VCaP (cell line): Measurements from ENCODE around the gene HDAC10.
A peak's percentile ranks its signal among the peaks of the same experiment; 100 is the strongest.

ENCODE experiments used
- H3K27ac ChIP-seq: fragments of 450-650 bp; 2 replicates; pipeline ENCODE4 v1.5.1; 2017
- TF ChIP-seq, protein P1 (sequence below): fragments of 450-650 bp; conservative IDR thresholded peaks from 2 replicates; pipeline ENCODE4 v1.5.1; 2017; ENCODE audit warnings: mild to moderate bottlenecking, moderate library complexity

The HDAC10 gene

DNA sequence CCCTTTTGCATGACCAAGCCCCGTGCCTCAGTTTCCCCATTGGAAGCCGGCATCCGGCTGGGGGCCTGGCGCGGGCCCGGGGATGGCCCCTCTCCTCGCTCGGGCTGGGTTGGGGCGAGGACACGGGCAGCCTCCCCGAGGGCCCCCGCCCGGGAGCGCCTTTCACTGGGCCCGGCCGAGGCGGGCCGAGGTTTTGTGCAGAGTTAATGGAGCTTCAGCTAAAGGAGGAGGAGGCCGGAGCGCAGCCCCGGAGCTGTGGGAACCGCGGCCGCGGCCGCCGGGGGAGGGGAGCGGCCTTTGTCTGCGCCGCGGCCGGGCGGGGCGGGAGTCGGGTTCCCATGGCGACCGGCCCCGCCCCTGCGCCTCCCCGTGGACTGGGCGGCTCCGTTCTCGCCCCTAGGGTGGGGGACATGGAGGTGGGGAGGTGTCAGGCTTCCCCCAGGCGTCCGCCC lies 20.5 kb upstream of the HDAC10 start:
- TF ChIP-seq, protein P1, sequence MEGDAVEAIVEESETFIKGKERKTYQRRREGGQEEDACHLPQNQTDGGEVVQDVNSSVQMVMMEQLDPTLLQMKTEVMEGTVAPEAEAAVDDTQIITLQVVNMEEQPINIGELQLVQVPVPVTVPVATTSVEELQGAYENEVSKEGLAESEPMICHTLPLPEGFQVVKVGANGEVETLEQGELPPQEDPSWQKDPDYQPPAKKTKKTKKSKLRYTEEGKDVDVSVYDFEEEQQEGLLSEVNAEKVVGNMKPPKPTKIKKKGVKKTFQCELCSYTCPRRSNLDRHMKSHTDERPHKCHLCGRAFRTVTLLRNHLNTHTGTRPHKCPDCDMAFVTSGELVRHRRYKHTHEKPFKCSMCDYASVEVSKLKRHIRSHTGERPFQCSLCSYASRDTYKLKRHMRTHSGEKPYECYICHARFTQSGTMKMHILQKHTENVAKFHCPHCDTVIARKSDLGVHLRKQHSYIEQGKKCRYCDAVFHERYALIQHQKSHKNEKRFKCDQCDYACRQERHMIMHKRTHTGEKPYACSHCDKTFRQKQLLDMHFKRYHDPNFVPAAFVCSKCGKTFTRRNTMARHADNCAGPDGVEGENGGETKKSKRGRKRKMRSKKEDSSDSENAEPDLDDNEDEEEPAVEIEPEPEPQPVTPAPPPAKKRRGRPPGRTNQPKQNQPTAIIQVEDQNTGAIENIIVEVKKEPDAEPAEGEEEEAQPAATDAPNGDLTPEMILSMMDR: no peak
- peak overlapping the region; percentile 85 for H3K27ac ChIP-seq

DNA sequence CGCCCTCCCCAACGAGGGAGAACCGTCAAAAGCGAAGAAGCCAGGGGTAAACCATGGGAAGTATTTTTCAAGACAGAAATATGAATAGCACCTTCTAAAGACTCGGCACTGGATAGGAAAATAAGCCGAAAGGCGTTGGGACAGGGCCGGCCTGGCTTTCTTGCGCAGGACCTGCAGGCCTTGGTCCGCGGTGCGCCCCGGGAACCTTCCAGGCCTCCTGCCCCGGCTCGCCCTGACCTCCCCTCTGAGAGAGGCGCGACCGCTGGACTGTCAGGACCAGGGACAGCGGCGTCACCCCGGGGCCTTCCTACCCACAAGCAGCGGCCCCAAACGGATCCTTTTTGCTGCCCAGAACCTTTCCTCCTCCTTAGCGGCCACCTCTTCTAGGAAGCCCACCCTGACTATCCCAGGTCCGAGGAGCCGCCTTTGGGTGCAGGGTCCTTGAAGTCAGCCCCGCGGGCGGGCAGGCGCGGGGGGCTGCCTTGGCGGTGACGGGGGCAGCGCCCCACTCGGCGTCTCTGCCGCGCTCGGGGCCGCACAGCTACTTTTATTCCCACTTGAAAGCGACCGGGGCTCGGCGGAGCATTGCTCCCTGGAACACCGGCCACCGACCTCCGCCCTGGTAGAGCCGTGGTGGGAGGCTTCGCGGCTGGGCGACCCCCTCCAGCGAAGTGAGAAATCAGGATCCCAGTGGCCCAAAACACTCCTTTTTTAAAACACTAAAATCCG lies 19.8 kb upstream of the HDAC10 start:
- peak overlapping the region; percentile 85 for H3K27ac ChIP-seq
- TF ChIP-seq, protein P1: no peak

DNA sequence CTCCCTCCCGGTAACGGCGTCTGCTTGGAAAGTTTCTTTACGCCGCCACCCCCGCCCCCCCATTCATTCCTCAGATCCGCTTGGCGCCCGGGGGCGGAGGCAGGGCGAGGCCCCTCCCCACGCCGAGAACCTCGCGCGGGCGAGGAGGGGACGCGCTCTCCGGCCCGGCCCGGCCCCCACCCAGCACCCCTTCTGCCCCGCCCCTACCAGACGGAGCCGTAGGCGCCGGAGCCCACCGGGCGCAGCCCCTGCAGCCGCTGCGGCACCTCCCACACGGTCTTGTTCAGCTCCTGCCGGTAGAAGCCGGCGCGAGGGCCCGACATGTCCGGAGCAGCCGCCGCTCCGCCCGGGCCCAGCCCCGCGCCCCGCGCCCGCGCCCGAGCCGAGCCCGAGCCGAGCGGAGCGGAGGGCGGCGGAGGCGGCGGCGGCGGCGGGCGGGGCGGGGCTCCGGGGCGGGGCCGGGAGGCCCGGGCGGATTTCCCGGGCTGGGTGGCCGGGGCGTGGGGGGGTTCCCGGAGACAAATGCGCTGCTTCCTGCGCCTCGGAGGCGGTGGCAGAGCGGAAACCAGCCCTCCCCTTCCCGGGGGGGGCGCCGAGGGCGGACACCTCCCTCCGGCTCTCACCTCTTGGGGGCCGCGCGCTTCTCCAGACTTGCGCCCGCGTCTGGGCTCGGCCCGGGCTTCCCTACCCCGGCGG lies 19.1 kb upstream of the HDAC10 start, which contains the start of gene MAPK11:
MAPK11 (minus strand) TSS at position 411 of the 696 bp plus-strand sequence; CDS start at position 323, 88 bp downstream.
- TF ChIP-seq, protein P1: no peak
- H3K27ac ChIP-seq: peak within 1 kb of the TSS; percentile 85

DNA sequence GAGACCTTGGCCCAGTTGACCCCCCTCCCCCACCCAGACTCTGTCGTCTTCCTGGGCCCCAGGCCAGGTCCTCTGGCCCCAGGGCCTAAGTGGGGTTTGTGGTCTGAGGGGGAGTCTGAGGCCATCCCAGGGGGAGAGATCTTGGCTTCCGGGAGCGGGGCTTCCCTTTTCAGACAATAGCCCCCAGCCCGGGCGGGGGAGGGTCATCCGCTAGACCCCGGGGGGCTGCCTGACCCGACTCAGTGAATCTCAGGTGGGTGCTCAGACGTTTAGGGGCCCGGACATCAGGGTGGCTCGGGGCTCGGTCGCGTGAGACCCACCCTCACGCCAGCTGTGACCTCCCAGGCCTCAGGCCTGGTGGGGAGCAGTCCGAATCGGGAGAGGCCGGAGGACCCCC lies 18.5 kb upstream of the HDAC10 start:
- TF ChIP-seq, protein P1: no peak

DNA sequence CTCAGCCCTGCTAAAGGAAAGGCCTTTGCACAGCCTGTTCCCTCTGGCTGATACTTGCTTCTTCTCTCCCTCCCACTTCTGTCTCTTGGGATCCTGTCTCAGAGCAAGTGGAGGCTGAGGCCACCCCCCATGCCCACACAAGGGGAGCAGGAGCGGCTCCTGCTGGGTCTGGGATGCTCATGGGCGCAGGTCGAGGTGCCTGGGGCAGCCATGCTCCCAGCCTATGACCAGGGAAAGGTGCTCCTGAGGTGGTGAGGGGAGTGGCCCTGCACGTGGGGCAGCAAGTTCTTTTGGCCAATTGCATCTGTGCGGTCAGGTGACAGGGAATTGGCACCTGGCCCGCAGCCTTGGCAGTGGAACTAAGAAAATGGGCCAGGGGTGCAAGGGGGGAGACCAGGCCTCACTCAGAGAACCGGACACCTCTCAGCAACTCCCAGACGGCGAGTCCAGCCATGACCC lies 17.6 kb upstream of the HDAC10 start:
- TF ChIP-seq, protein P1: no peak
- peak overlapping the region; percentile 85 for H3K27ac ChIP-seq

More for the DNA sequence above, 18.5 kb upstream of the HDAC10 start:
- peak overlapping the region; percentile 85 for H3K27ac ChIP-seq

DNA sequence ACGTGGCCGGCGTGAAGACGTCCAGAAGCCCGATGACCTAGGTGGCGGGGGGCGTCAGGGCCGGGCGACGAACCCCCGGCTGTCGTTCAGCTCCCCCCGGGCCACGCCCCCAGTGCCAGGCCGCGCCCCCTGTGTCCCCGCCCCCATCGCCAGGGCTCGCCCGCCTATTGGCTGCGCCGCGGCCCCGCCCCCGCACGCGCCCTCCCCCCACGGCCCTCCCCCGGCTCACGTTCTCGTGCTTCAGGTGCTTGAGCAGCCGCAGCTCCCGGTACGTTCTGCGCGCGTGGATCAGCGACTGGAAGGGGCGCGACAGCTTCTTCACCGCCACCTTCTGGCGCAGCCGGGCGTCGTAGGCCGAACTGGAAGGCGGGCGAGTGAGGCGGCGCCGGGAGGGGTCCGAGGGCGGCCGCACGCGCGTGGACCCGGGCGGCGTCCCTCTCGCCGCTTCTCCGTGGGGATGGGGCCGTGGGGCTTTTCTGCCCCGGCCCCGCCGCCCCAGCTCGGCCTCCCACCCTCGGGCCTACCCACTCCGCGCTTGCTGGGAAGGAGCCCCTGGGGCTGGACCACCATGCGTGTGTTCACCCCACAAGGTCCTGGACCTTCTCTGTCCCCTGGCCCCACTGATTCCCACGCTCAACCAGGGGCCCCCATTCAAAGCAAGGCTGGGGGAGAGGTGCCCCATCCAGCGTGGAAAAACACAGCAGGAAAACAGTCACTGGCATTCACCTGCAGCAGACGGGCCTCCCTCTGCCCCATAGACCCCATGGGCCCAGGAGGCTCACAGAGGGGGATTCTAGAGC lies 16.7 kb upstream of the HDAC10 start:
- TF ChIP-seq, protein P1: peak; percentile 17; the same call in 1 of the 2 replicates
- peak overlapping the region; percentile 85 for H3K27ac ChIP-seq

DNA sequence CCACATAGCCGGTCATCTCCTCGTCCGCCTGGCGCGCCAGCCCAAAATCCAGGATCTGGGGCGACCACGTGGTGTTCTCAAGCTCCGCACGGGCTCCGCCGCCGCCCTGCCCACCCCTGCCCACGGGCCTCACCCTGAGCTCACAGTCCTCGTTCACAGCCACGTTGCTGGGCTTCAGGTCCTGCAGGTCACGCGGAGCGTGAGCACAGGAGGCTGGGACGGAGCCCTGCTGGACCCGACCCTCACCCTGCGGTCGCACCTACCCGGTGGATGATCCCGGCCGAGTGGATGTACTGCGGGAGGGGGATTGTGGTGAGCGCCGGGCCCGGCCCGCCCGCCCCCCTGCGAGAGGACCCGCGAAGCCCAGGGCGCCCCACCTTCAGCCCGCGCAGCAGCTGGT lies 15.9 kb upstream of the HDAC10 start:
- TF ChIP-seq, protein P1: no peak
- no peak overlapping the region for H3K27ac ChIP-seq
